A549 (cell line): Measurements from ENCODE around the gene LRRC4C.

Experiments used
- GATA3 ChIP-seq: IDR thresholded peaks from 2 replicates; pipeline ENCODE4 v1.6.1; 2012; ENCODE audit warnings: borderline replicate concordance
- RAD21 ChIP-seq, 2 experiments: fragments of >200 bp in 1 of 2; sonication (Bioruptor Twin) in 1 of 2; formaldehyde crosslinking in 1 of 2; IDR thresholded peaks in 1 of 2; conservative IDR thresholded peaks in 1 of 2; 2 replicates in 1 of 2; 3 replicates in 1 of 2; pipeline ENCODE4 v1.6.1; 2012 to 2018; ENCODE audit warnings: inconsistent platforms in 1 of 2
- RNF2 ChIP-seq: fragments of 200-600 bp; sonication (generic); IDR thresholded peaks from 2 replicates; pipeline ENCODE4 v1.6.1; 2016; ENCODE audit warnings: low read depth, mild to moderate bottlenecking, antibody characterized with exemption, moderate library complexity, borderline replicate concordance
- SMC3 ChIP-seq: fragments of >200 bp; sonication (Bioruptor Twin); formaldehyde crosslinking; IDR thresholded peaks from 3 replicates; pipeline ENCODE4 v1.6.1; 2018; ENCODE audit warnings: inconsistent platforms
- TF ChIP-seq, protein P1 (sequence below): fragments of 200-600 bp; sonication (generic); IDR thresholded peaks from 2 replicates; pipeline ENCODE4 v1.6.1; 2016; ENCODE audit warnings: antibody characterized with exemption, mild to moderate bottlenecking, moderate library complexity
- TF ChIP-seq, protein P2 (sequence below): fragments of 150-350 bp; IDR thresholded peaks from 2 replicates; pipeline ENCODE4 v1.6.1; 2014; ENCODE audit warnings: low read depth, mild to moderate bottlenecking, low read length

DNA sequence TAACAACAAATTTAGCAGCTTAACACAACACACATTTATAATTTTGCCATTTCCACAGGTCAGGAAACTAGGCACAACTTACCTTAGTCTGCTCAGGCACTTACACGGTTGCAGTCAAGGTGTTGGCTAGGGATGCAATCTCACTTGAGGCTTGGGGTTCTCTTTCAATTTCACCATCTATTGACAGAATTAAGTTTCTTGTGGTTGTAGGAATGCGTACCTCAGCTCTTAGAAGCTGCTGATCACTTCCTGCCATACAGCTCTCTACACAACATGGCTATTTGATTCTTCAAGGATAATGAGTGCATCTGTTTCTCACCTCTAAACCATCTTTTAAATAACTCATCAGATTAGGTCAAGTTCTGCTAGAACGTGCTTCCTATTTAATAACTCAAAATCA, 968.1 kb downstream of the LRRC4C start:
- TF ChIP-seq RAD21 (conservative IDR thresholded peaks at IDR 0.05 in 1 of 2, IDR thresholded peaks at IDR 0.05 in 1 of 2) (no peak), GATA3 (no peak), RNF2 (no peak), SMC3 (no peak)
- TF ChIP-seq, protein P1, sequence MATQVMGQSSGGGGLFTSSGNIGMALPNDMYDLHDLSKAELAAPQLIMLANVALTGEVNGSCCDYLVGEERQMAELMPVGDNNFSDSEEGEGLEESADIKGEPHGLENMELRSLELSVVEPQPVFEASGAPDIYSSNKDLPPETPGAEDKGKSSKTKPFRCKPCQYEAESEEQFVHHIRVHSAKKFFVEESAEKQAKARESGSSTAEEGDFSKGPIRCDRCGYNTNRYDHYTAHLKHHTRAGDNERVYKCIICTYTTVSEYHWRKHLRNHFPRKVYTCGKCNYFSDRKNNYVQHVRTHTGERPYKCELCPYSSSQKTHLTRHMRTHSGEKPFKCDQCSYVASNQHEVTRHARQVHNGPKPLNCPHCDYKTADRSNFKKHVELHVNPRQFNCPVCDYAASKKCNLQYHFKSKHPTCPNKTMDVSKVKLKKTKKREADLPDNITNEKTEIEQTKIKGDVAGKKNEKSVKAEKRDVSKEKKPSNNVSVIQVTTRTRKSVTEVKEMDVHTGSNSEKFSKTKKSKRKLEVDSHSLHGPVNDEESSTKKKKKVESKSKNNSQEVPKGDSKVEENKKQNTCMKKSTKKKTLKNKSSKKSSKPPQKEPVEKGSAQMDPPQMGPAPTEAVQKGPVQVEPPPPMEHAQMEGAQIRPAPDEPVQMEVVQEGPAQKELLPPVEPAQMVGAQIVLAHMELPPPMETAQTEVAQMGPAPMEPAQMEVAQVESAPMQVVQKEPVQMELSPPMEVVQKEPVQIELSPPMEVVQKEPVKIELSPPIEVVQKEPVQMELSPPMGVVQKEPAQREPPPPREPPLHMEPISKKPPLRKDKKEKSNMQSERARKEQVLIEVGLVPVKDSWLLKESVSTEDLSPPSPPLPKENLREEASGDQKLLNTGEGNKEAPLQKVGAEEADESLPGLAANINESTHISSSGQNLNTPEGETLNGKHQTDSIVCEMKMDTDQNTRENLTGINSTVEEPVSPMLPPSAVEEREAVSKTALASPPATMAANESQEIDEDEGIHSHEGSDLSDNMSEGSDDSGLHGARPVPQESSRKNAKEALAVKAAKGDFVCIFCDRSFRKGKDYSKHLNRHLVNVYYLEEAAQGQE: no peak
- TF ChIP-seq, protein P2, sequence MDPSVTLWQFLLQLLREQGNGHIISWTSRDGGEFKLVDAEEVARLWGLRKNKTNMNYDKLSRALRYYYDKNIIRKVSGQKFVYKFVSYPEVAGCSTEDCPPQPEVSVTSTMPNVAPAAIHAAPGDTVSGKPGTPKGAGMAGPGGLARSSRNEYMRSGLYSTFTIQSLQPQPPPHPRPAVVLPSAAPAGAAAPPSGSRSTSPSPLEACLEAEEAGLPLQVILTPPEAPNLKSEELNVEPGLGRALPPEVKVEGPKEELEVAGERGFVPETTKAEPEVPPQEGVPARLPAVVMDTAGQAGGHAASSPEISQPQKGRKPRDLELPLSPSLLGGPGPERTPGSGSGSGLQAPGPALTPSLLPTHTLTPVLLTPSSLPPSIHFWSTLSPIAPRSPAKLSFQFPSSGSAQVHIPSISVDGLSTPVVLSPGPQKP: no peak
